ENCODE data around the gene KRTAP21-1. TPM values are rescaled to one million over a fixed set of nuclear protein-coding genes. Genes with fewer than 3 reads are reported as not detected.

KRTAP21-1 gene
- total and polyA plus RNA-seq, 2 donors from 2014 or later: not detected

- H3K36me3 ChIP-seq (ENCODE audit: control insufficient read depth in 2 of 3, insufficient read depth in 3 of 3, low read length in 3 of 3): no peaks in the 10 kb centered on the region
- H3K9ac ChIP-seq (ENCODE audit: low read length in 3 of 3): no peak within 1 kb of the TSS
- no peak for TF ChIP-seq CTCF (IDR thresholded peaks at IDR 0.05; ENCODE audit: borderline replicate concordance, extremely low read depth, insufficient read depth)
- H3K4me1 ChIP-seq (ENCODE audit: control insufficient read depth in 2 of 3, insufficient read depth in 2 of 3, low read depth in 1 of 3, low read length in 3 of 3): no peaks in the 10 kb centered on the region
- H3K27me3 ChIP-seq (ENCODE audit: control insufficient read depth, insufficient read depth, low read length): no peaks in the 10 kb centered on the region
- no peak within 1 kb of the TSS for H3K27ac ChIP-seq (ENCODE audit: low read depth in 2 of 2, low read length in 2 of 2)
- intact Hi-C loops (cut with DNase I): no loop called here
- DNase-seq: no peak
- no peak for FAIRE-seq
- H3K4me3 ChIP-seq (ENCODE audit: low read length in 3 of 3): no peak within 1 kb of the TSS
- no peaks in the 10 kb centered on the region for H3K9me3 ChIP-seq (ENCODE audit: control insufficient read depth in 2 of 3, insufficient read depth in 1 of 3, low read length in 3 of 3)
These were observed 8.1 kb downstream of the KRTAP21-1 start, which contains the start of gene KRTAP21-2 for GRCh38 chr21:30747159-30747558. KRTAP21-2 (minus strand) TSS chr21:30747259; CDS start chr21:30747202, 57 bp downstream.

GRCh38 chr21:30740462-30740861 lies 14.8 kb downstream of the KRTAP21-1 start:
- no peak overlapping the region for H3K4me3 ChIP-seq (ENCODE audit: low read length in 3 of 3)
- H3K9ac ChIP-seq (ENCODE audit: low read length in 3 of 3): no peak overlapping the region
- DNase-seq: no peak
- H3K36me3 ChIP-seq (ENCODE audit: control insufficient read depth in 2 of 3, insufficient read depth in 3 of 3, low read length in 3 of 3): no peaks in the 10 kb centered on the region
- no peaks in the 10 kb centered on the region for H3K27me3 ChIP-seq (ENCODE audit: control insufficient read depth, insufficient read depth, low read length)
- no peak for FAIRE-seq
- H3K4me1 ChIP-seq (ENCODE audit: control insufficient read depth in 2 of 3, insufficient read depth in 2 of 3, low read depth in 1 of 3, low read length in 3 of 3): no peaks in the 10 kb centered on the region
- H3K9me3 ChIP-seq (ENCODE audit: control insufficient read depth in 2 of 3, insufficient read depth in 1 of 3, low read length in 3 of 3): no peaks in the 10 kb centered on the region
- TF ChIP-seq CTCF (IDR thresholded peaks at IDR 0.05; ENCODE audit: borderline replicate concordance, extremely low read depth, insufficient read depth): no peak
- intact Hi-C loops (cut with DNase I): no loop called here
- no peak overlapping the region for H3K27ac ChIP-seq (ENCODE audit: low read depth in 2 of 2, low read length in 2 of 2)

GRCh38 chr21:30733026-30733425 lies 22.2 kb downstream of the KRTAP21-1 start:
- Histone ChIP-seq H3K4me1 (ENCODE audit: control insufficient read depth in 2 of 3, insufficient read depth in 2 of 3, low read depth in 1 of 3, low read length in 3 of 3) (no peaks in the 10 kb centered on the region), H3K36me3 (ENCODE audit: control insufficient read depth in 2 of 3, insufficient read depth in 3 of 3, low read length in 3 of 3) (no peaks in the 10 kb centered on the region), H3K9ac (ENCODE audit: low read length in 3 of 3) (no peak overlapping the region), H3K27me3 (ENCODE audit: control insufficient read depth, insufficient read depth, low read length) (no peaks in the 10 kb centered on the region), H3K4me3 (ENCODE audit: low read length in 3 of 3) (no peak overlapping the region), H3K27ac (ENCODE audit: low read depth in 2 of 2, low read length in 2 of 2) (no peak overlapping the region), H3K9me3 (ENCODE audit: control insufficient read depth in 2 of 3, insufficient read depth in 1 of 3, low read length in 3 of 3) (no peaks in the 10 kb centered on the region)
- FAIRE-seq (peak; percentile 17), DNase-seq (no peak)
- TF ChIP-seq CTCF (IDR thresholded peaks at IDR 0.05; ENCODE audit: borderline replicate concordance, extremely low read depth, insufficient read depth): no peak
- intact Hi-C loops (cut with DNase I): no loop called here

- FAIRE-seq: no peak
- Histone ChIP-seq H3K9me3 (ENCODE audit: control insufficient read depth in 2 of 3, insufficient read depth in 1 of 3, low read length in 3 of 3) (no peaks in the 10 kb centered on the region), H3K27ac (ENCODE audit: low read depth in 2 of 2, low read length in 2 of 2) (no peak overlapping the region), H3K9ac (ENCODE audit: low read length in 3 of 3) (no peak overlapping the region), H3K36me3 (ENCODE audit: control insufficient read depth in 2 of 3, insufficient read depth in 3 of 3, low read length in 3 of 3) (no peaks in the 10 kb centered on the region), H3K27me3 (ENCODE audit: control insufficient read depth, insufficient read depth, low read length) (no peaks in the 10 kb centered on the region), H3K4me3 (ENCODE audit: low read length in 3 of 3) (no peak overlapping the region), H3K4me1 (ENCODE audit: control insufficient read depth in 2 of 3, insufficient read depth in 2 of 3, low read depth in 1 of 3, low read length in 3 of 3) (no peaks in the 10 kb centered on the region)
- no peak for TF ChIP-seq CTCF (IDR thresholded peaks at IDR 0.05; ENCODE audit: borderline replicate concordance, extremely low read depth, insufficient read depth)
- DNase-seq: no peak
- intact Hi-C loops (cut with DNase I): no loop called here
These were observed 28.5 kb downstream of the KRTAP21-1 start for GRCh38 chr21:30726726-30727125.
